ENCODE data around the gene FUS.

FUS gene

GRCh38 chr16:31221357-31222160 is 41.6 kb downstream of the FUS start:
- H3K27ac ChIP-seq (replicated peaks) = no peak overlapping the region
- peaks cover 6% of the 10 kb centered on the region for H3K27me3 ChIP-seq (ENCODE audit: insufficient read depth, poor library complexity, severe bottlenecking)
- TF ChIP-seq SPI1 (IDR thresholded peaks at IDR 0.05; ENCODE audit: borderline replicate concordance, low read depth) (peak; percentile 38; the same call in 1 of the 2 replicates), GABPA (IDR thresholded peaks at IDR 0.05; ENCODE audit: low read depth) (no peak), POLR2AphosphoS5 (IDR thresholded peaks at IDR 0.05; ENCODE audit: low read depth) (peak; percentile 100)
- peak; percentile 65 to 70 for DNase-seq (ENCODE audit: low read depth in 1 of 2, low spot score in 1 of 2)
- no peak overlapping the region for H3K4me3 ChIP-seq (replicated peaks; ENCODE audit: insufficient read depth, low read length)

GRCh38 chr16:31223044-31223443 is 43.1 kb downstream of the FUS start:
- Histone ChIP-seq H3K27me3 (ENCODE audit: insufficient read depth, poor library complexity, severe bottlenecking) (no peaks in the 10 kb centered on the region), H3K4me3 (replicated peaks; ENCODE audit: insufficient read depth, low read length) (no peak overlapping the region), H3K27ac (replicated peaks) (no peak overlapping the region)
- no peak for DNase-seq (ENCODE audit: low read depth in 1 of 2, low spot score in 1 of 2)
- TF ChIP-seq CTCF (IDR thresholded peaks at IDR 0.05; ENCODE audit: insufficient read depth, low read length) = no peak
- no peak for TF ChIP-seq POLR2AphosphoS5 (IDR thresholded peaks at IDR 0.05; ENCODE audit: low read depth)
- no peak for TF ChIP-seq SPI1 (IDR thresholded peaks at IDR 0.05; ENCODE audit: borderline replicate concordance, low read depth)
- TF ChIP-seq REST (IDR thresholded peaks at IDR 0.05; ENCODE audit: insufficient replicate concordance, low read depth) = no peak
- no peak for TF ChIP-seq GABPA (IDR thresholded peaks at IDR 0.05; ENCODE audit: low read depth)

- Histone ChIP-seq H3K27ac (replicated peaks) (no peak overlapping the region), H3K4me3 (replicated peaks; ENCODE audit: insufficient read depth, low read length) (no peak overlapping the region), H3K27me3 (ENCODE audit: insufficient read depth, poor library complexity, severe bottlenecking) (no peaks in the 10 kb centered on the region)
- DNase-seq (ENCODE audit: low read depth in 1 of 2, low spot score in 1 of 2) = no peak
- TF ChIP-seq REST (IDR thresholded peaks at IDR 0.05; ENCODE audit: insufficient replicate concordance, low read depth) = no peak
- no peak for TF ChIP-seq POLR2AphosphoS5 (IDR thresholded peaks at IDR 0.05; ENCODE audit: low read depth)
- no peak for TF ChIP-seq SPI1 (IDR thresholded peaks at IDR 0.05; ENCODE audit: borderline replicate concordance, low read depth)
- no peak for TF ChIP-seq GABPA (IDR thresholded peaks at IDR 0.05; ENCODE audit: low read depth)
- no peak for TF ChIP-seq CTCF (IDR thresholded peaks at IDR 0.05; ENCODE audit: insufficient read depth, low read length)
Observed at GRCh38 chr16:31224092-31224955, 44.4 kb downstream of the FUS start.

GRCh38 chr16:31225193-31225592 is 45.3 kb downstream of the FUS start:
- Histone ChIP-seq H3K4me3 (replicated peaks; ENCODE audit: insufficient read depth, low read length) (no peak overlapping the region), H3K27me3 (ENCODE audit: insufficient read depth, poor library complexity, severe bottlenecking) (no peaks in the 10 kb centered on the region), H3K27ac (replicated peaks) (no peak overlapping the region)
- no peak for TF ChIP-seq CTCF (IDR thresholded peaks at IDR 0.05; ENCODE audit: insufficient read depth, low read length)
- no peak for TF ChIP-seq SPI1 (IDR thresholded peaks at IDR 0.05; ENCODE audit: borderline replicate concordance, low read depth)
- no peak for TF ChIP-seq POLR2AphosphoS5 (IDR thresholded peaks at IDR 0.05; ENCODE audit: low read depth)
- DNase-seq (ENCODE audit: low read depth in 1 of 2, low spot score in 1 of 2) = no peak
